SK-N-SH treated with all-trans-retinoic acid at 6 μM for 48 hours (cell line): ENCODE results near the gene FUBP1.
"Not testable (repeated sequence)": the region's sequence is repeated elsewhere in the genome, so short reads cannot be mapped to it uniquely, and the experiment has no call there.

Source experiments
- ATAC-seq: fragments of 200-7000 bp; cut with Tn5 transposase; 3 replicates; pipeline ENCODE4 v1.9.1; 2020; ENCODE audit warnings: mild to moderate bottlenecking, moderate library complexity
- CSDC2 ChIP-seq: fragments of 250-450 bp; sonication (Bioruptor Pico); IDR thresholded peaks from 2 replicates; pipeline ENCODE4 v1.5.0; 2020; ENCODE audit warnings: mild to moderate bottlenecking, moderate library complexity
- ESRRG ChIP-seq: fragments of 250-450 bp; sonication (Bioruptor Pico); IDR thresholded peaks from 2 replicates; pipeline ENCODE4 v1.6.1; 2021; ENCODE audit warnings: mild to moderate bottlenecking
- GLIS3 ChIP-seq: fragments of 250-450 bp; sonication (Bioruptor Pico); IDR thresholded peaks from 2 replicates; pipeline ENCODE4 v1.5.0; 2020; ENCODE audit warnings: mild to moderate bottlenecking, moderate library complexity
- ISL1 ChIP-seq: fragments of 250-450 bp; sonication (Bioruptor Pico); IDR thresholded peaks from 2 replicates; pipeline ENCODE4 v2.1.2; 2022; ENCODE audit warnings: mild to moderate bottlenecking, moderate library complexity
- OSR1 ChIP-seq: fragments of 250-450 bp; sonication (Bioruptor Pico); IDR thresholded peaks from 2 replicates; pipeline ENCODE4 v1.8.0; 2022; ENCODE audit warnings: moderate library complexity, mild to moderate bottlenecking, inconsistent platforms
- POU6F1 ChIP-seq: fragments of 250-450 bp; sonication (Bioruptor Pico); IDR thresholded peaks from 2 replicates; pipeline ENCODE4 v1.8.0; 2021; ENCODE audit warnings: low read depth, mild to moderate bottlenecking, moderate library complexity, borderline replicate concordance
- PPARA ChIP-seq: fragments of 250-450 bp; sonication (Bioruptor Pico); IDR thresholded peaks from 2 replicates; pipeline ENCODE4 v1.5.0; 2020; ENCODE audit warnings: mild to moderate bottlenecking, borderline replicate concordance
- RARB ChIP-seq: fragments of 250-450 bp; sonication (Bioruptor Pico); IDR thresholded peaks from 2 replicates; pipeline ENCODE4 v1.8.0; 2021; ENCODE audit warnings: mild to moderate bottlenecking, moderate library complexity
- SNAI2 ChIP-seq: fragments of 250-450 bp; sonication (Bioruptor Pico); IDR thresholded peaks from 2 replicates; pipeline ENCODE4 v1.5.0; 2020; ENCODE audit warnings: mild to moderate bottlenecking, moderate library complexity
- TOX ChIP-seq: fragments of 250-450 bp; sonication (Bioruptor Pico); IDR thresholded peaks from 2 replicates; pipeline ENCODE4 v1.8.0; 2021; ENCODE audit warnings: mild to moderate bottlenecking, moderate library complexity, borderline replicate concordance
- ZC3H10 ChIP-seq: fragments of 250-450 bp; sonication (Bioruptor Pico); IDR thresholded peaks from 2 replicates; pipeline ENCODE4 v1.5.1; 2021; ENCODE audit warnings: mild to moderate bottlenecking, moderate library complexity
- ZFP3 ChIP-seq: fragments of 250-450 bp; sonication (Bioruptor Pico); IDR thresholded peaks from 2 replicates; pipeline ENCODE4 v1.5.0; 2020; ENCODE audit warnings: mild to moderate bottlenecking, moderate library complexity
- ZFP30 ChIP-seq: fragments of 450-650 bp; formaldehyde crosslinking; IDR thresholded peaks from 2 replicates; pipeline ENCODE4 v1.5.0; 2022; ENCODE audit warnings: mild to moderate bottlenecking, moderate library complexity
- ZNF565 ChIP-seq: fragments of 450-650 bp; formaldehyde crosslinking; conservative IDR thresholded peaks from 2 replicates; pipeline ENCODE4 v1.5.0; 2020; ENCODE audit warnings: low read depth, mild to moderate bottlenecking, moderate library complexity
- ZNF70 ChIP-seq: fragments of 450-650 bp; formaldehyde crosslinking; IDR thresholded peaks from 2 replicates; pipeline ENCODE4 v1.5.0; 2020; ENCODE audit warnings: mild to moderate bottlenecking, moderate library complexity
- ZNF8 ChIP-seq: fragments of 450-650 bp; formaldehyde crosslinking; IDR thresholded peaks from 2 replicates; pipeline ENCODE4 v1.5.0; 2020; ENCODE audit warnings: mild to moderate bottlenecking, moderate library complexity
- TF ChIP-seq, protein P1 (sequence below): fragments of 250-450 bp; sonication (Bioruptor Pico); IDR thresholded peaks from 2 replicates; pipeline ENCODE4 v1.8.0; 2020; ENCODE audit warnings: mild to moderate bottlenecking, moderate library complexity, borderline replicate concordance
- TF ChIP-seq, protein P2 (sequence below): fragments of 250-450 bp; sonication (Bioruptor Pico); IDR thresholded peaks from 2 replicates; pipeline ENCODE4 v1.5.1; 2020; ENCODE audit warnings: low read depth, mild to moderate bottlenecking, moderate library complexity
- TF ChIP-seq, protein P3 (sequence below): fragments of 250-450 bp; sonication (Bioruptor Pico); IDR thresholded peaks from 2 replicates; pipeline ENCODE4 v1.5.1; 2021; ENCODE audit warnings: mild to moderate bottlenecking, moderate library complexity

Gene FUBP1

GRCh38 chr1:78003070-78003746 is 24.3 kb upstream of the FUBP1 start:
- TF ChIP-seq ZNF8 (CRISPR knock-in tag) (no peak), PPARA (CRISPR knock-in tag) (no peak), POU6F1 (no peak), ZFP30 (no peak), ZNF70 (CRISPR knock-in tag) (no peak), GLIS3 (CRISPR knock-in tag) (no peak)
- TF ChIP-seq, all 23 proteins: peak for 0
- ATAC-seq = no peak

DNA sequence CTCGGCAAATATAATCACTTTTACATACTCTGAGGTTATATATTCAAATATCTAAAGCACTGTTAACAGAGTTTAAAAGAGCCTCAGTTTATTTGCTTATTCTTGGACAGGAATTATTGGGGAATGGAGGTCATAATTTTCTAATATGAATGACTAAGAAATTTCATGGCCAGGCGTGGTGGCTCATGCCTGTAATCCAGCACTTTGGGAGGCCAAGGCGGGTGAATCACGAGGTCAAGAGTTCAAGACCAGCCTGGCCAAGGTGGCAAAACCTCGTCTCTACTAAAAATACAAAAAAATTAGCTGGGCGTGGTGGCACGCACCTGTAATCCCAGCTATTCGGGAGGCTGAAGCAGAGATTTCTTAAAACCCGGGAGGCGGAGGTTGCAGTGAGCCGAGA is 21.7 kb upstream of the FUBP1 start:
- not testable (repeated sequence) for ATAC-seq

DNA sequence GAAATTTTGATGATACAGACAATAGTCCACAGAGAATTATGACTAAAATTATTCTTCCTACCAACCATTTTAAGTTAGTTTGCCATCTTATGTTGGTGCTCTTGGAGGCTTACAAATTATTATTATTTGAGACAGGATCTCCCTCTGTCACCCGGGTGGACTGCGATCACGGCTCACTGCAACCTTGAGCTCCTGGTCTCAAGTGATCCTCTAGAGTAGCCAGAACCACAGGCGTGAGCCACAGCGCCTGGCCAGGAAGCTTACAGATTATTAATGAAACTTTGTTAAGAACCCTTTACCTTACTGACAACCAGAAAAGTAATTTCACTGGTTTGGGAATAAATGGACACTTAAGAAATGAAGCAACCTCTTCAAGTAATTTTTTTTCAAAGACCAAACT is 17.9 kb upstream of the FUBP1 start:
- no peak for TF ChIP-seq ZFP30
- no peak for TF ChIP-seq CSDC2 (CRISPR knock-in tag)
- no peak for TF ChIP-seq ISL1 (CRISPR knock-in tag)
- TF ChIP-seq ZFP3 (CRISPR knock-in tag) = no peak
- TF ChIP-seq ZNF565 (CRISPR knock-in tag) = no peak
- TF ChIP-seq POU6F1 = no peak
- TF ChIP-seq RARB (CRISPR knock-in tag) = no peak
- TF ChIP-seq ESRRG (CRISPR knock-in tag) = no peak
- ATAC-seq = no peak

GRCh38 chr1:77994117-77994705 is 15.3 kb upstream of the FUBP1 start:
- ATAC-seq = no peak

More at GRCh38 chr1:77994117-77994705, 15.3 kb upstream of the FUBP1 start:
- TF ChIP-seq ZNF565 (CRISPR knock-in tag) (no peak), RARB (CRISPR knock-in tag) (no peak), ZNF8 (CRISPR knock-in tag) (no peak), TOX (CRISPR knock-in tag) (no peak), ZFP30 (no peak), ZNF70 (CRISPR knock-in tag) (no peak), OSR1 (no peak), ZC3H10 (CRISPR knock-in tag) (no peak), SNAI2 (CRISPR knock-in tag) (no peak), GLIS3 (CRISPR knock-in tag) (no peak)
- TF ChIP-seq, protein P1, sequence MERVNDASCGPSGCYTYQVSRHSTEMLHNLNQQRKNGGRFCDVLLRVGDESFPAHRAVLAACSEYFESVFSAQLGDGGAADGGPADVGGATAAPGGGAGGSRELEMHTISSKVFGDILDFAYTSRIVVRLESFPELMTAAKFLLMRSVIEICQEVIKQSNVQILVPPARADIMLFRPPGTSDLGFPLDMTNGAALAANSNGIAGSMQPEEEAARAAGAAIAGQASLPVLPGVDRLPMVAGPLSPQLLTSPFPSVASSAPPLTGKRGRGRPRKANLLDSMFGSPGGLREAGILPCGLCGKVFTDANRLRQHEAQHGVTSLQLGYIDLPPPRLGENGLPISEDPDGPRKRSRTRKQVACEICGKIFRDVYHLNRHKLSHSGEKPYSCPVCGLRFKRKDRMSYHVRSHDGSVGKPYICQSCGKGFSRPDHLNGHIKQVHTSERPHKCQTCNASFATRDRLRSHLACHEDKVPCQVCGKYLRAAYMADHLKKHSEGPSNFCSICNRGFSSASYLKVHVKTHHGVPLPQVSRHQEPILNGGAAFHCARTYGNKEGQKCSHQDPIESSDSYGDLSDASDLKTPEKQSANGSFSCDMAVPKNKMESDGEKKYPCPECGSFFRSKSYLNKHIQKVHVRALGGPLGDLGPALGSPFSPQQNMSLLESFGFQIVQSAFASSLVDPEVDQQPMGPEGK (CRISPR knock-in tag) = no peak
- TF ChIP-seq, protein P2, sequence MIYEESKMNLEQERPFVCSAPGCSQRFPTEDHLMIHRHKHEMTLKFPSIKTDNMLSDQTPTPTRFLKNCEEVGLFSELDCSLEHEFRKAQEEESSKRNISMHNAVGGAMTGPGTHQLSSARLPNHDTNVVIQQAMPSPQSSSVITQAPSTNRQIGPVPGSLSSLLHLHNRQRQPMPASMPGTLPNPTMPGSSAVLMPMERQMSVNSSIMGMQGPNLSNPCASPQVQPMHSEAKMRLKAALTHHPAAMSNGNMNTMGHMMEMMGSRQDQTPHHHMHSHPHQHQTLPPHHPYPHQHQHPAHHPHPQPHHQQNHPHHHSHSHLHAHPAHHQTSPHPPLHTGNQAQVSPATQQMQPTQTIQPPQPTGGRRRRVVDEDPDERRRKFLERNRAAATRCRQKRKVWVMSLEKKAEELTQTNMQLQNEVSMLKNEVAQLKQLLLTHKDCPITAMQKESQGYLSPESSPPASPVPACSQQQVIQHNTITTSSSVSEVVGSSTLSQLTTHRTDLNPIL = no peak
- TF ChIP-seq, protein P3, sequence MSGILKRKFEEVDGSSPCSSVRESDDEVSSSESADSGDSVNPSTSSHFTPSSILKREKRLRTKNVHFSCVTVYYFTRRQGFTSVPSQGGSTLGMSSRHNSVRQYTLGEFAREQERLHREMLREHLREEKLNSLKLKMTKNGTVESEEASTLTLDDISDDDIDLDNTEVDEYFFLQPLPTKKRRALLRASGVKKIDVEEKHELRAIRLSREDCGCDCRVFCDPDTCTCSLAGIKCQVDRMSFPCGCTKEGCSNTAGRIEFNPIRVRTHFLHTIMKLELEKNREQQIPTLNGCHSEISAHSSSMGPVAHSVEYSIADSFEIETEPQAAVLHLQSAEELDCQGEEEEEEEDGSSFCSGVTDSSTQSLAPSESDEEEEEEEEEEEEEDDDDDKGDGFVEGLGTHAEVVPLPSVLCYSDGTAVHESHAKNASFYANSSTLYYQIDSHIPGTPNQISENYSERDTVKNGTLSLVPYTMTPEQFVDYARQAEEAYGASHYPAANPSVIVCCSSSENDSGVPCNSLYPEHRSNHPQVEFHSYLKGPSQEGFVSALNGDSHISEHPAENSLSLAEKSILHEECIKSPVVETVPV (CRISPR knock-in tag) = no peak
